SU-DHL-6 (cell line): Measurements from ENCODE around the gene PTER.

ENCODE experiments used
- H2AFZ ChIP-seq: fragments of 200-600 bp; sonication (generic); 2 replicates; pipeline ENCODE4 v1.6.1; 2014; ENCODE audit warnings: low read depth, mild to moderate bottlenecking, moderate library complexity, mixed read lengths, antibody characterized with exemption, low read length; ENCODE audit not compliant: severe bottlenecking
- H3F3A ChIP-seq: fragments of 200-600 bp; shearing (Covaris generic); 2 replicates; pipeline ENCODE4 v1.6.0; 2016; ENCODE audit warnings: antibody characterized with exemption, mild to moderate bottlenecking; ENCODE audit not compliant: insufficient read depth
- H3K27ac ChIP-seq: fragments of 200-600 bp; sonication (generic); 2 replicates; pipeline ENCODE4 v1.5.1; 2016; ENCODE audit warnings: low read depth, mild to moderate bottlenecking, low read length, moderate library complexity, mixed read lengths
- H3K27me3 ChIP-seq: fragments of 200-600 bp; sonication (generic), shearing (Covaris generic); 2 replicates; pipeline ENCODE4 v1.6.0; 2014; ENCODE audit warnings: mild to moderate bottlenecking, low read length
- H3K36me3 ChIP-seq: fragments of 200-600 bp; sonication (generic); 2 replicates; pipeline ENCODE4 v1.6.1; 2014; ENCODE audit warnings: mild to moderate bottlenecking, low read length, mixed read lengths
- H3K4me2 ChIP-seq: fragments of 300-600, 200-600 bp; shearing (Covaris generic), sonication (generic); 2 replicates; pipeline ENCODE4 v1.6.0; 2014; ENCODE audit warnings: low read length, low read depth, mild to moderate bottlenecking; ENCODE audit not compliant: poor library complexity, severe bottlenecking
- H3K4me3 ChIP-seq: fragments of 200-600 bp; sonication (generic); 2 replicates; pipeline ENCODE4 v1.5.1; 2014; ENCODE audit warnings: antibody characterized with exemption, low read length, mild to moderate bottlenecking, mixed read lengths; ENCODE audit not compliant: insufficient read depth, poor library complexity, severe bottlenecking
- H3K79me2 ChIP-seq: fragments of 200-600 bp; sonication (generic); 2 replicates; pipeline ENCODE4 v1.6.1; 2014; ENCODE audit warnings: mild to moderate bottlenecking, low read length, moderate library complexity; ENCODE audit not compliant: insufficient read depth
- H3K9ac ChIP-seq: fragments of 200-600 bp; sonication (generic); 2 replicates; pipeline ENCODE4 v1.7.0; 2014; ENCODE audit warnings: mild to moderate bottlenecking, low read length
- H3K9me2 ChIP-seq: fragments of 200-600 bp; sonication (generic); replicated peaks from 2 replicates; pipeline ENCODE4 v1.6.1; 2014; ENCODE audit warnings: low read length; ENCODE audit not compliant: insufficient read depth
- H3K9me3 ChIP-seq: fragments of 200-600 bp; sonication (generic); 2 replicates; pipeline ENCODE4 v1.6.1; 2014; ENCODE audit warnings: low read length, mixed read lengths; ENCODE audit not compliant: insufficient read depth
- H4K20me1 ChIP-seq: fragments of 200-600 bp; sonication (generic); 2 replicates; pipeline ENCODE4 v1.6.1; 2014; ENCODE audit warnings: low read depth, mild to moderate bottlenecking, antibody characterized with exemption, low read length, moderate library complexity, mixed read lengths
- EZH2phosphoT487 ChIP-seq: fragments of 200-600 bp; sonication (generic), shearing (Covaris generic); conservative IDR thresholded peaks from 2 replicates; pipeline ENCODE4 v1.6.1; 2018; ENCODE audit warnings: mild to moderate bottlenecking, antibody characterized with exemption, low read length, moderate library complexity, mixed read lengths
- TF ChIP-seq, protein P1 (sequence below): fragments of 200-600 bp; sonication (generic); IDR thresholded peaks from one replicate; pipeline ENCODE4 v1.5.1; 2017; ENCODE audit warnings: antibody characterized with exemption, mild to moderate bottlenecking, low read length, moderate library complexity; ENCODE audit not compliant: insufficient read depth, poor library complexity, severe bottlenecking

The PTER gene

DNA sequence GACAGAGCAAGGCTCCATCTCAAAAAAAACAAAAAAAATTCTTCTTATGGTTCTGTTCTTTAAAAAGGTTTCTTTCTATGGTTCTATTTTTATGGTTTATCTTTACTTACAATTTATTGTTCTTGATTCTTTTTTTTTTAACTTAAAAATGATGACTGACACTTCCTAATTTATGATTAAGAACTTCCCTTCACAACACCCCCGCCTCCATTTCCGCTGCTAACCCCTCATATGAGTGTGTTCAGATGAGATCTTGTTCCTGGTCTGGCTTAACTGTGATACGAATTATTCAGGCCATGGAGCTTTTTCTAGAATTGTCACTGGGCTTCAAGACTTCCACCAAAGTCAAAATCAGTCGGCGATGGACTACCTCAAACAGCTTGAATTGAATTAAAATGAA is 33.9 kb downstream of the PTER start:
- no peaks in the 10 kb centered on the region for H3K79me2 ChIP-seq
- H3K9me3 ChIP-seq = no peaks in the 10 kb centered on the region
- H3K9me2 ChIP-seq = no peaks in the 10 kb centered on the region

DNA sequence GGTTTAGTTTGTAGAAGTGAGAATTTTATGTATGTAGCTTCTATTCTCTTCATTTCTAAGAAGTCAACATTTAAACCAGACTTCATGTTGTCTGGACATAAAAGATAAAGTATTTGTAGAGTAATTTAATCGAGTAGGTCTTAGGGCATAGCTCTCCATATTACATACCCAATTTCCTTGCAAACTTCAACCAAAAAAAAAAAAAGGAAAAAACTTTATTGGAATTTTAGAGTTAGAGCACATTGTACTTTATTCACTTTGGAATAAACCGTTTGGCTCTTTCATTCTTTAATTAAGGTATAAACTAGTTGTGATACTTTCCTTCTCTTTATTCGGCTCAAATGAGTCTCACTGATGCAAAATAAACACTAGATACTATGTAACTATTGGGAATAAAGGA is 36.0 kb downstream of the PTER start:
- Histone ChIP-seq H3K36me3 (no peaks in the 10 kb centered on the region), H3K79me2 (no peaks in the 10 kb centered on the region), H3K9me3 (no peaks in the 10 kb centered on the region), H3F3A (no peaks in the 10 kb centered on the region), H3K9me2 (no peaks in the 10 kb centered on the region), H3K4me2 (no peak overlapping the region), H3K4me3 (no peak overlapping the region), H4K20me1 (no peaks in the 10 kb centered on the region; the same call in 1 of the 2 replicates), H3K27me3 (no peaks in the 10 kb centered on the region), H3K27ac (no peak overlapping the region), H2AFZ (no peak overlapping the region), H3K9ac (no peak overlapping the region)
- no peak for TF ChIP-seq EZH2phosphoT487
- TF ChIP-seq, protein P1, sequence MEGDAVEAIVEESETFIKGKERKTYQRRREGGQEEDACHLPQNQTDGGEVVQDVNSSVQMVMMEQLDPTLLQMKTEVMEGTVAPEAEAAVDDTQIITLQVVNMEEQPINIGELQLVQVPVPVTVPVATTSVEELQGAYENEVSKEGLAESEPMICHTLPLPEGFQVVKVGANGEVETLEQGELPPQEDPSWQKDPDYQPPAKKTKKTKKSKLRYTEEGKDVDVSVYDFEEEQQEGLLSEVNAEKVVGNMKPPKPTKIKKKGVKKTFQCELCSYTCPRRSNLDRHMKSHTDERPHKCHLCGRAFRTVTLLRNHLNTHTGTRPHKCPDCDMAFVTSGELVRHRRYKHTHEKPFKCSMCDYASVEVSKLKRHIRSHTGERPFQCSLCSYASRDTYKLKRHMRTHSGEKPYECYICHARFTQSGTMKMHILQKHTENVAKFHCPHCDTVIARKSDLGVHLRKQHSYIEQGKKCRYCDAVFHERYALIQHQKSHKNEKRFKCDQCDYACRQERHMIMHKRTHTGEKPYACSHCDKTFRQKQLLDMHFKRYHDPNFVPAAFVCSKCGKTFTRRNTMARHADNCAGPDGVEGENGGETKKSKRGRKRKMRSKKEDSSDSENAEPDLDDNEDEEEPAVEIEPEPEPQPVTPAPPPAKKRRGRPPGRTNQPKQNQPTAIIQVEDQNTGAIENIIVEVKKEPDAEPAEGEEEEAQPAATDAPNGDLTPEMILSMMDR = no peak

More for the DNA sequence above, 33.9 kb downstream of the PTER start:
- no peaks in the 10 kb centered on the region for H3F3A ChIP-seq
- H3K9ac ChIP-seq = no peak overlapping the region
- no peak overlapping the region for H3K27ac ChIP-seq
- no peaks in the 10 kb centered on the region for H3K27me3 ChIP-seq
- H2AFZ ChIP-seq = no peak overlapping the region
- TF ChIP-seq, protein P1 = no peak
- TF ChIP-seq EZH2phosphoT487 = no peak
- no peaks in the 10 kb centered on the region; the same call in 1 of the 2 replicates for H4K20me1 ChIP-seq
- H3K4me2 ChIP-seq = no peak overlapping the region
- no peak overlapping the region for H3K4me3 ChIP-seq
- no peaks in the 10 kb centered on the region for H3K36me3 ChIP-seq

DNA sequence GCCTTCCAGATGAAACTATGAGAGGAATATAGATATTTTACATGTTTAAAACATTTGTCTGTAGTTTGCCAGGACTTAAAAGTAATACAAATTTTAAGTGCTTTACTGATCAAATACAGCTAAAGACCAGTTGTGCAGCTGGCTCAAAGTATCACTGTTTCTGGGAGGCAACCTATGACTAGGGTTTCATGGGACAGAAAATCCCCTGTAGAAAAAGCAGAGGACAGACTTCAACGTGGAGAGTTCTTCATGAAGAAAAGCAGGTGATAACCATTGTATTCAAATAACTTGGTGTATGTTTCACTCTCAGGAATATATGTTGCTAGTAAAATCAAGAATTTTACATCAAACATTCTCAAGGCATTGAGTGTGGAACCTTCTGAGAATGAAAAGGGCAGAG is 40.9 kb downstream of the PTER start:
- TF ChIP-seq, protein P1 = no peak
- TF ChIP-seq EZH2phosphoT487 = no peak
- no peak overlapping the region for H2AFZ ChIP-seq

More for the DNA sequence above, 40.9 kb downstream of the PTER start:
- no peaks in the 10 kb centered on the region for H3K27me3 ChIP-seq
- no peaks in the 10 kb centered on the region for H3F3A ChIP-seq
- no peak overlapping the region for H3K4me3 ChIP-seq
- no peaks in the 10 kb centered on the region for H3K9me2 ChIP-seq
- H3K4me2 ChIP-seq = no peak overlapping the region
- H3K79me2 ChIP-seq = no peaks in the 10 kb centered on the region
- H3K9me3 ChIP-seq = no peaks in the 10 kb centered on the region
- no peaks in the 10 kb centered on the region for H4K20me1 ChIP-seq
- H3K9ac ChIP-seq = no peak overlapping the region
- no peak overlapping the region for H3K27ac ChIP-seq
- no peaks in the 10 kb centered on the region for H3K36me3 ChIP-seq
